Left renal cortex interstitium (tissue), 4 donors: Measurements from ENCODE around the gene UBA3. TPM values are rescaled to one million over a fixed set of nuclear protein-coding genes. Genes with fewer than 3 reads are reported as not detected.

Source experiments
- DNase-seq, 4 donors: peaks; one replicate each; pipeline ENCODE4 v3.0.0-alpha.2; 2013; ENCODE audit warnings: low read depth in 4 of 4, low spot score in 2 of 4, missing footprints in 1 of 4
- polyA plus RNA-seq, 4 donors: library from polyadenylated mRNA; unstranded; fragments of 120-200 nt; gene quantifications; one replicate each; pipeline ENCODE4 v1.2.1, GENCODE V29; 2013; ENCODE audit not compliant: insufficient read length in 4 of 4

The UBA3 gene
- polyA plus RNA-seq, 4 donors = 70.5 to 86.5 (median 78.0) TPM

DNA sequence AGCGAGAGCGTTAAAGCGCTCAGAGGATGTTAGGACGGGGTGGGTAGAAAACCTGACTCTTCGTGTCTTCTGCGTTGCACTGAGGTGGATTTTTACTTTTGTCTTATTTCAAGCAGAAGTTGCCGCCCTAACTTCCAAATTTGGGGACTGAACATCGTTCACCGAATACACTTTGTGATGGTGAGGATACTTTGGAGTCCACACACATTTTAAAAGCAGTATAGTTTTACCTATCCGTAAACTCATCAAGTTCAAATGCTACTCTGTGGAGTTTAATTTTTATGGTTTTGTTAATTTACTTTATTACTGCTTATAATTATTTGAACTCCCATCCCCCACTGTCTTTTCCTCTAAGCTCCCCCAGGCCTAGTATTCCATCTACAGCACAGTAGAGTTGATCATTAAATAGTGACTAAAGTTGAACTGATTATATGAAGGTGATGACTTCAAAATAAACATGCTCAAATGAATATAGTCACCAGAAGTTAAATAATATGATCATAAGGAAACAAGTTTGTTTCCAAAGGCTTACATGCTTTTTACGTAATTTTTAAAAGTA lies 66.1 kb downstream of the UBA3 start:
- no peak for DNase-seq

DNA sequence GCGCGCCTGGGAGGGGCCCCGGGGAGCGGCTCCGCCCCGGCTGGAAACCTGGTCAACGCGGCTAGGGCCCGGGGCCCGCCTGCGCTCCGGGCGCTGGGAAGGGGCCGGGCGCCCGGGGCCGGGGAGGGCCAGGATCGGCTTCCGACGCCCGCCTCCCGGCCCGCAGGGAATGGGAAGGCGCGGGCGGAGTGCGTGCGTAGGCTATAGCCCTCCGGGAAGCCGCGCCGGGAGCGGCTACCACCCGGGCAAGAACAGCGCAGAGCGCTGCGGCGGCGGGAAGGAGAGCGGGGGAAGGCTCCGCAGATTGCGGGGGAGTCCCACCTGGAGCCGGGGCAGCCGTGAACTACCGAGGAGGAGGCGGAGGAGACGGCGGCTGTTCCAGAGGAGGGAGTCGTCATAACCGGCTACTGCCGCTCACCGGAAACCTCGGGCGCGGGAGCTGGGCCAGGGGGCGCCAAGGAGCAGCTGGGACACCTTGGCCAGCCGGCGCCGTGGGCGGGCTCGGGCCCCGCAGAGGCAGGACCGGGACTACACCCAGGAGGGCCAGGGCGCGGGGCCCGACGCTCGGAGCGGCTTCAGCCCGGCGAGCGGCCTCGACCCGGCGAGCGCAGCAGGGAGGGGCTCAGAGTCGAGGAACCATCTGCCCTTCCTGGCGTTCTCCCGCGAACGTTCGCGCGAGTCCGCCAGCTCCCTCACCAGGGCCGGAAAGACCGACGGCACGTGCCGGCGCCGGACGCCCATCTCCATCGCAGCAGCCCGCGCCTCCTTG lies 66.7 kb downstream of the UBA3 start, which contains the start of gene EOGT:
Gene EOGT, minus strand, starts transcription at position 432 of the 769 bp plus-strand sequence. CDS start 3,838 bp downstream, outside the sequence.
- peak; percentile 55 to 78 (median 68) for DNase-seq

DNA sequence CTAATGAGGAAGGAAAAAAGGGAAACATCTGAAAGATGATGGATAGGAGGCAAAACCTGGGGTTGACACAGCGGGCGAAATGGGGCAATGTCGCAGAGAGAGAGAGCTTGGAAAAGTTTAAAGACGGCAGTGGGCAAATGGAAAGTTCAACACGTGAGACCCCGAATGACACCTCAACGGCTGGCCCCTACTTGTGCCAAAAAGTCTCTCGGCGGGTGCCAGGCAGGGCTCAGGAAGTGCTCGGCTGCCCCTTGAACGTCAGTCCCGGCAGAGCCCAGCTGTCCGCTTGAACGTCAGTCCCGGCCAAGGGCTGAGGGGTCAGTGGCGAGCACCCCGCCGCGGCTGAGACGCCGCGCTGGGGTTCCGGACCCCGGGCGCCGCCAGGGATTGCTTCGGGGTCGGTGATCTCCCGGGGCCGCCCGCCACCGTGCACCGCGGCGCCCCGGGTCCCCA lies 67.3 kb downstream of the UBA3 start:
- DNase-seq = peak in 3 of 4 donors; percentile 26 to 37 (median 37)

DNA sequence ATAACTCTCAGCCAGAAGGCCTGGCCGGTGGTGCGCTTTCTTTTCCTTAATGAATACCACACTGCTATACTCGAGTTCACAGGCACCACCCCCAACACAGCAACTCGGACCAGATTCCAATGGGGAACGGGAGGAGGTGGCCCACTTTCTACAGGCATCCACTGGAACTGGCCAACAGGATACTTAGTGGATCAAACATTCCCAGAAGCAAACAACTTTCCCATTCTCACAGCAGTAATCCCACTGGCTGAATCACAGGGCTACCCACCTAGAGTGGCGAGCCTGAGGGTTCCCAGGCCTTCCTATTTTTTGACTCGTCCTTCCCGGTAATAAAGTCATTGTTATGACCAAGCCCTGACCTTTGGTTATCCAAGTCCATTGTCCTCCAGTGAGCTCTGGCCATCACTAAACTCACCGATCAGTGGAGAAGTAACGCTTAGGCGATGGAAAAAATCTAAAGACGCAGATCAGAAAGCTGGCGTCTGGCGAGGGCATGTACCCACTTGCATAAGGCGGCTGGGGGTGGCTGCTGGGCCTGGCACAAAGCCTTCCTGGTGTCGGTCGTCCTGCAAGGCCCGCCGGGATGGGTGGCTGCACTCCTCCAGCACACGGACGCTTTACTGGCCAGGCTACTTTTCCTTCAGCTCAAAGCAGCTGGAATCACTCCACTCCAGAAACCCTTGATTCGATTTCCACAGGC lies 67.9 kb downstream of the UBA3 start:
- DNase-seq = peak in 1 of 4 donors; percentile 6

DNA sequence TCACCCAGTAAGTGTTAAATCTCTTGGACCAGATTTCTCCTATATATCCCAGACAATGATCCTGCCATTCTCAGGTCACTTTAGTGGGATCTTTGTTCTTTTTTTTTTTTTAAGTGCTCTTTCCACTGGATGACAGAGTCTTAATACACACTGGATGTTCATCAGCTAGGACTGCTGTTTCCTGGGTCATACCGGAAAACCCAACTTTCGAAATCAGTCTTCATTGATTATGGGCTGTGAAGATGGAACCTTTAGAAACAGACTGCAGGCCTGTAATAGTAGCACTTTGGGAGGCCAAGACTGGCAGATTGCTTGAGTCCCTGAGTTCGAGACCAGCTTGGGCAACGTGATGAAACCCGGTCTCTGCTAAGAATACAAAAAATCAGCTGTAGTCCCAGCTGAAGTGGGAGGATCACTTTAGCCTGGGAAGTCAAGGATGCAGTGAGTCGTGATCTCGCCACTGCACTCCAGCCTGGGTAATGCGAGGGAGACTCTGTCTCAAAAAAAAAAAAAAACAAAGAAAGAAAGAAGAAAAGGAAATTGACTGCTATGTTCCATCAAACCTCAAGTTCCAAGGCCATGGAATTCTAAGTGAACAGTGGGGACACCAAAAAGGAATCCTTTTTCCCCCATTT lies 69.0 kb downstream of the UBA3 start:
- no peak for DNase-seq

DNA sequence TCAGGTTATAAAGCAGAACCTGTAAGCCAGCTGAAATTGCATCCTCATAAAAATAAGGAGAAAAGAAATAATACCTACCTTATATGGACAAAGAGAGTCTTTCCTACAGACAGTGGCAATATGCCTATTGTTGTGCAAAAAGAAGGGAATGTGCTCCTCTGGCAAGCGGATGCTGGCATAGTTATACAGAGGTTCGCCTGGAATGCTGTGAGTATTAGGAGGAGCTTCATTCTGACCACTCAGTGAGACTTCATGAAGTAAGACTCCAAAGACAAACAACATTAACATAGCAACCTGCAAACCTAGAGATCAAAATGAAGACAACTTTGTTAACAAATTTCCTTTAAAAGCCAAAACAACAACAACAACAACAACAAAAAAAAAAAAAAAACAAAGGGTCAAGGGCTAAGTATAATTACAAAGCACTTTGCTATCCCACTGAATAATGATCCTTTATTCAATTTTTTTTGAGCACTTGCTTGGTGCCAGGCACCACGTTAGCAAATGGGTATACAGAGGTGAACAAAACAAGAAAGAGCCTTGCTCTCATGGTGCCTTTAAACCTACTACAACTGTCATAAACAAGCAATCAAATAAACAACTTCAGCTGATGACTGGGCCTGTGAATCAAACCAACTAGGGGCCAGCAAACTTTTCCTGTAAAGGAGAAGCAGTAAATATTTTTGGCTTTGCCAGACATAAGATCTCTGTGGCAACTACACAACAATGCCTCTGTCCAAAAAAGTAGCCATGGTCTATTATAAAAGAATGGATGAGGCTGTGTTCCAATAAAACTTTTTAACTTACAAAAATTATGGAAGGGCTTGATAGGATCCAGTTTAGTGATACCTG lies 70.4 kb downstream of the UBA3 start:
- DNase-seq = no peak

DNA sequence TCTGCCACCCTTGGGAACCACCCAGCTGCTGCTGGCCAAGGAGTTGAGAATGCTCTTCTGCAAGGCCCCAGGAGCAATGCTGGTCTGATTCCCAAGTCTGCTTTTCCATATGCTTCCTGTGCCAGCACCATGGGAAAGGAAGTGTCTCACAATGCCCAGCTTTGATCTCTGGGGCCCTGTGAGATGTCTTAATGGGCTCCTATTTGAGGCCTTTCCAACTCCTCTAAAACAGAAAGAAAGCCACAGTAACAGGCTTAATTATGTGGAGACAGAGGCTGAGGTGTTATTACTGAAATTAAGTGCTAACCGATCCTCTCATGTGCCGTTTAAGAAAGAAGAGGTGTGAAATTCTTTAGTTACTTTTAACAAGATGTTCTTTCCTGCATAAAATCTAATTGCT lies 71.2 kb downstream of the UBA3 start:
- no peak for DNase-seq

DNA sequence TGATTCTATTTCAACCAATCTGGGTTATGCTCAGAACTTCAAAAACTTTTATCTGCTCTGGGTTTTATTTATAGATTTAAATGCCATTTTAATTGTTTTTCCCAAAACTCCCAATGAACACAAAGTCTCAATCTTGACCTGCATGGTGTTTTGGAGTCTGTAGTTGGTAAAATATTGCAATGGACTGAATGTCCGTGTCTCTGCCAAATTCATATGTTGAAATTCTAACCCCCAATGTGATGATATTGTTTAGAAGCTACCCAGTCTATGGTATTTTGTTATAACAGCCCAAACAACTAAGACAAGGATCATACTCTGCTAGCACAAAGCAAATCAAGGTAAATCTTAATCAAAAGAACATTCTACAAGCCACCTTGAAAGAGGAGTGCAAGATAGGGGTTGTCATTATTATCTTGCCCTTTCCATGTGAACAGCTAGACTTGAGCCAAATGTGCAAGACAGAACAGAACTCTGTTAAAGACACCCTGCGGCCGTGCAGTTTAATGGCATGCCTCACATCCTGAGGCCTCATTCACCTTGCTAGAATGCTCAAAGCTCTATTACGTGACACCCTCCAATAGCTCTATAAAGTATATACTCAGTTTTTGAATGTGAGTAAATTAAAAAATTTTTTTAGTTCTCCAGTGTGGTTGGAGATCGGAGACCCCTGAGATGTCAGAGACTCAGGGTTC lies 74.2 kb downstream of the UBA3 start:
- no peak for DNase-seq

DNA sequence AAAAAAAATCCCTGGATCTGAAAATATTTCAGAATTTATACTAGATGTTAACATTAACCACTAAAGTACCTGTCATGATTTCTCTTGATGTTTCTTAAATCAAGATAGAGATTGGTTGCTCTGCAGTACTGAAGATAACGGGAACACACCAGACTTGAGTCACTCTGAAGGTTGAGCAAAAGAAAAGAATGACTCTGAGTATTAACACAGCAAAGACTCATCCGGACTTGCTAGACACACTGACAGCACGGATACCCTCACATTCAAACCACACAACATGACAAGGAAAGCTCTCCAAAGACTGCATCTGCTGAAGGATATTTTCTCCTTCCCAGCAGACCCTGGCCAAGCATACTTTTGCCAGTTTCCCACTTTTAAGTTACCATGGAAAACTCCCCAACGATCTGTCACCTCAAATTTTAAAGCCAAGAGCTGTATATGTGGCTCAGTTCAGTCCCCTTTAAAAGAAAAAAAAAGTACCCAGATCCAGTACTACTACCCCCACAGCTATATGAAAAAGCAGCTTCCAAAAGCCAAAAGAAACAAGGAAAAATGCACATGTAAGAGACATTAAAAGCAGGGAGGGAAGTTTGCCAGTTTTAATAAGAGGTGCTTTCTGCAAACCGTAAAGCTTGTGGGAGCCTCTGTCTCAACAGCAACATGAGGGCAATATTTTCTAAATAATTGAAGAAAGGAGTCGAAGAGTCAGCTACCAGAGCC lies 74.9 kb downstream of the UBA3 start:
- DNase-seq = no peak

Other genes starting within 250 kb of the UBA3 start
- 1 to 10 TPM in 3 of 4 donors, under 1 TPM in 1; 0.62 to 1.4 (median 1.2) TPM for gene TAFA4, start 147.8 kb downstream of the UBA3 start, polyA plus RNA-seq
- gene EOGT, start 66.7 kb downstream of the UBA3 start, polyA plus RNA-seq = 10 to 100 TPM in 3 of 4 donors, 1 to 10 TPM in 1; 9.3 to 18.0 (median 11.9) TPM
- 10 to 100 TPM; 33.1 to 57.9 (median 43.7) TPM for gene TMF1, start 28.0 kb downstream of the UBA3 start, polyA plus RNA-seq
- 100 to 1,000 TPM in 1 of 4 donors, 10 to 100 TPM in 3; 74.4 to 131 (median 92.3) TPM for gene ARL6IP5, start 4.6 kb upstream of the UBA3 start, polyA plus RNA-seq
- gene LMOD3, start 42.2 kb upstream of the UBA3 start, polyA plus RNA-seq = under 1 TPM; 0.03 to 0.08 (median 0.04) TPM